ENCODE measurements around the gene DHODH.

Gene DHODH

DNA sequence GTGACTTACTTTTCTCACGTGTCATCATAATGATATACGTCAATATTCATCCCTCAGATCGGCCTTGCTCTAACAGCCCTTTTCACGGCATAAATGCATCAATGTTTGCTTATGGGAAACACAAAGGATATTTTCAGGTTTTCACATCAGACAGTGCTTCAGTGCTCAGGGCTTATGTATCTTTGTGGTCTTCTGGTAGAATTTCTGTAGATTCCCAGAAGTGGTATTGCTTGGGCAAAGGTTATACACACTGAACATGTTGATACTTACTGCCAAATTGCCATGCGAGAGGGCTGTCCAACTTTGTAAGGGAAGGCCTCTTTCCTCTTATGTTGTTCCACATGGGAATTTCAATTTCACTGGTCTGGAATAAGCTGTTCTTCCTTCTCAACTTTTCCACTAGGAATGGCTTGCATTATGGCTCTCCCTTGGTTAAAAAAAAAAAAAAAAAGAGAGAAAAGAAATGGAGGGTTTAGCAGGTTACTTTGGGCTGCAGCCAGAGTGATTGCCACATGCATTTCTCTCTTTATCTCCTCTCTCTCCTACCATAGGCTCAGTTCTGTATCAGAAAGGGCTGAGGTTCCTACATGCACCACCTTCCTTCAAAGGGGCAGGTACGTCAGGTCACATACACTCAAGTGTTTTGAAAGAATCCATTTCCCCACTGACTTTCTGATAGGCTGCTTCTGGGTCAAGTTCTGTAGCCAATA, 19.3 kb downstream of the DHODH start:
- Histone ChIP-seq H3K36me3 (ENCODE audit: control insufficient read depth, insufficient read depth, low read length) (no peaks in the 10 kb centered on the region), H3K79me2 (no peaks in the 10 kb centered on the region)
- TF ChIP-seq, protein P1, sequence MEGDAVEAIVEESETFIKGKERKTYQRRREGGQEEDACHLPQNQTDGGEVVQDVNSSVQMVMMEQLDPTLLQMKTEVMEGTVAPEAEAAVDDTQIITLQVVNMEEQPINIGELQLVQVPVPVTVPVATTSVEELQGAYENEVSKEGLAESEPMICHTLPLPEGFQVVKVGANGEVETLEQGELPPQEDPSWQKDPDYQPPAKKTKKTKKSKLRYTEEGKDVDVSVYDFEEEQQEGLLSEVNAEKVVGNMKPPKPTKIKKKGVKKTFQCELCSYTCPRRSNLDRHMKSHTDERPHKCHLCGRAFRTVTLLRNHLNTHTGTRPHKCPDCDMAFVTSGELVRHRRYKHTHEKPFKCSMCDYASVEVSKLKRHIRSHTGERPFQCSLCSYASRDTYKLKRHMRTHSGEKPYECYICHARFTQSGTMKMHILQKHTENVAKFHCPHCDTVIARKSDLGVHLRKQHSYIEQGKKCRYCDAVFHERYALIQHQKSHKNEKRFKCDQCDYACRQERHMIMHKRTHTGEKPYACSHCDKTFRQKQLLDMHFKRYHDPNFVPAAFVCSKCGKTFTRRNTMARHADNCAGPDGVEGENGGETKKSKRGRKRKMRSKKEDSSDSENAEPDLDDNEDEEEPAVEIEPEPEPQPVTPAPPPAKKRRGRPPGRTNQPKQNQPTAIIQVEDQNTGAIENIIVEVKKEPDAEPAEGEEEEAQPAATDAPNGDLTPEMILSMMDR (IDR thresholded peaks at IDR 0.05): no peak

GRCh38 chr16:72029567-72030271, 21.2 kb downstream of the DHODH start:
- H3K9me3 ChIP-seq (ENCODE audit: control insufficient read depth, low read length): no peaks in the 10 kb centered on the region
- H3K79me2 ChIP-seq: no peaks in the 10 kb centered on the region
- H3K36me3 ChIP-seq (ENCODE audit: control insufficient read depth, insufficient read depth, low read length): no peaks in the 10 kb centered on the region
- H3K4me2 ChIP-seq (ENCODE audit: low read length): no peak overlapping the region
- H3K4me1 ChIP-seq: no peaks in the 10 kb centered on the region
- H3K27me3 ChIP-seq (ENCODE audit: control insufficient read depth, insufficient read depth, low read length): no peaks in the 10 kb centered on the region
- H3K27ac ChIP-seq: no peak overlapping the region
- H2AFZ ChIP-seq: no peak overlapping the region
- no peak overlapping the region for H3K4me3 ChIP-seq (ENCODE audit: low read depth, low read length)
- TF ChIP-seq, protein P1 (IDR thresholded peaks at IDR 0.05): no peak
- H3K9ac ChIP-seq: no peak overlapping the region

More for the DNA sequence above, 19.3 kb downstream of the DHODH start:
- no peak overlapping the region for H2AFZ ChIP-seq
- H3K4me1 ChIP-seq: no peaks in the 10 kb centered on the region
- no peak overlapping the region for H3K27ac ChIP-seq
- H3K9me3 ChIP-seq (ENCODE audit: control insufficient read depth, low read length): no peaks in the 10 kb centered on the region
- H3K9ac ChIP-seq: no peak overlapping the region
- no peaks in the 10 kb centered on the region for H3K27me3 ChIP-seq (ENCODE audit: control insufficient read depth, insufficient read depth, low read length)
- H3K4me3 ChIP-seq (ENCODE audit: low read depth, low read length): no peak overlapping the region
- H3K4me2 ChIP-seq (ENCODE audit: low read length): no peak overlapping the region

DNA sequence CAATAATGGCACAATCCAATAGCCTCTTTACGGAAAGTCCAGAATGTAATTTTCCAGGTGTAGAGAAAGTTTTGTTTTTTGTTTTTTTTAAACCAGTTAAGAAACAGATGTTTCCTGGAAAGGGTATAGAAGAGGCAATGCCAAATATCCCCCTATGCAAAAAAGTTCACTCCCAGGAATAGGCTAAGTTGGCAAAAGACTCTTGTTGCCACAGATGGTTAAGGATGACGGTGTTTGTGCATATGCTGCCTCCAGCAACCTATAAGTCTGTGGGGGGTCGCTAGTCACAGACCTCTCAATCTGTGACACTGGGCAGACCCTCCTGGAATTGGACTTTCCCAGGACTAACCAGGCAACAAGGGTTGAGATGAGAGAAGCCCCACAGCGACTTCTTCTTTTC, 24.9 kb downstream of the DHODH start:
- H3K4me1 ChIP-seq: no peaks in the 10 kb centered on the region
- H3K79me2 ChIP-seq: no peaks in the 10 kb centered on the region
- H3K4me2 ChIP-seq (ENCODE audit: low read length): no peak overlapping the region
- no peaks in the 10 kb centered on the region for H3K9me3 ChIP-seq (ENCODE audit: control insufficient read depth, low read length)
- no peak overlapping the region for H3K4me3 ChIP-seq (ENCODE audit: low read depth, low read length)
- TF ChIP-seq, protein P1 (IDR thresholded peaks at IDR 0.05): no peak
- no peak overlapping the region for H2AFZ ChIP-seq
- no peaks in the 10 kb centered on the region for H3K27me3 ChIP-seq (ENCODE audit: control insufficient read depth, insufficient read depth, low read length)
- no peak overlapping the region for H3K27ac ChIP-seq
- no peak overlapping the region for H3K9ac ChIP-seq
- H3K36me3 ChIP-seq (ENCODE audit: control insufficient read depth, insufficient read depth, low read length): no peaks in the 10 kb centered on the region

- no peak overlapping the region for H3K27ac ChIP-seq
- H3K4me2 ChIP-seq (ENCODE audit: low read length): no peak overlapping the region
- TF ChIP-seq, protein P1 (IDR thresholded peaks at IDR 0.05): no peak
- H3K4me3 ChIP-seq (ENCODE audit: low read depth, low read length): no peak overlapping the region
- H3K27me3 ChIP-seq (ENCODE audit: control insufficient read depth, insufficient read depth, low read length): no peaks in the 10 kb centered on the region
- no peaks in the 10 kb centered on the region for H3K4me1 ChIP-seq
- no peaks in the 10 kb centered on the region for H3K9me3 ChIP-seq (ENCODE audit: control insufficient read depth, low read length)
- H3K9ac ChIP-seq: no peak overlapping the region
- no peaks in the 10 kb centered on the region for H3K36me3 ChIP-seq (ENCODE audit: control insufficient read depth, insufficient read depth, low read length)
- no peak overlapping the region for H2AFZ ChIP-seq
- H3K79me2 ChIP-seq: no peaks in the 10 kb centered on the region
Measured at GRCh38 chr16:72036098-72036497, 27.6 kb downstream of the DHODH start.
